ENCODE results near the gene LGALS16. TPM values are rescaled to one million over a fixed set of nuclear protein-coding genes. Genes with fewer than 3 reads are reported as not detected.
"Not testable (repeated sequence)": the region's sequence is repeated elsewhere in the genome, so short reads cannot be mapped to it uniquely, and the experiment has no call there.

Gene LGALS16, protein sequence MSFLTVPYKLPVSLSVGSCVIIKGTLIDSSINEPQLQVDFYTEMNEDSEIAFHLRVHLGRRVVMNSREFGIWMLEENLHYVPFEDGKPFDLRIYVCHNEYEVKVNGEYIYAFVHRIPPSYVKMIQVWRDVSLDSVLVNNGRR
- not detected in 2 replicates for total RNA-seq

DNA sequence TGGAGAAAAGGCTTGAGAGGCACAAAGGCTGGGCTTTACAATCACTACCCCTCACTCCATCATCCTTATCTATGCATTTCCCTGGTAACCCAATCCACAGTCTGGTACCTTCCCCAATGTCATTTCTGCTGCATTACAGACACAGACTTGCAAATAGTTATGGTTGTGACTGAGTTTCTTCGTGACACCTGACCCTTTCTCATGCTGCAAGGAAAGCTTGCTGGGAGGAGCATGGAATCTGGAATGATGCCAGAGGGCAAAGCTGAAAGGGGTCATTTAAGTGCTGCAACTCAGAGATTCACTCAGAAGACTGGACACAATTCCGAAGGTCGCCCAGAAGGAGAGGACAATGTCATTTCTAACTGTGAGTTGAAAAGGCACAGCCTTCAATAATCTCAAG is at the start of gene LGALS16:
TSS of gene LGALS16 (plus strand) at position 301 of the 400 bp plus-strand sequence. CDS start at position 350, 49 bp downstream.
- Mint-ChIP-seq H3K36me3 (ENCODE audit: low read depth) (no peaks in the 10 kb centered on the region), H3K4me3 (no peak within 1 kb of the TSS), H3K27me3 (peaks cover 43% of the 10 kb centered on the region), H3K9me3 (no peaks in the 10 kb centered on the region), H3K4me1 (no peaks in the 10 kb centered on the region), H3K27ac (no peak within 1 kb of the TSS)
- intact Hi-C loops (cut with micrococcal nuclease), result no loop called here
- DNase-seq, result no peak

DNA sequence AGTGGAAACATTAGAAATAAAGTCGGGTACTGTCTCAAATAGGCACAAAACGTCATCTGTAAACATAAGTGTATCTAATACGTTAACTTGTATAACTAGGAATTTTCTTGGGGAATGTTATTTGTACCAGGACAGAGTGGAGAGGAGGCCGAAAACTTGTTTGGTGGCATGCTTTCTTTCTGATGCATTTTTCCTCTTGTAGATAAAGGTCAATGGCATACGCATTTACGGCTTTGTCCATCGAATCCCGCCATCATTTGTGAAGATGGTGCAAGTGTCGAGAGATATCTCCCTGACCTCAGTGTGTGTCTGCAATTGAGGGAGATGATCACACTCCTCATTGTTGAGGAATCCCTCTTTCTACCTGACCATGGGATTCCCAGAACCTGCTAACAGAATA is 48.7 kb upstream of the LGALS16 start:
- peaks cover 3% of the 10 kb centered on the region for H3K9me3 Mint-ChIP-seq

DNA sequence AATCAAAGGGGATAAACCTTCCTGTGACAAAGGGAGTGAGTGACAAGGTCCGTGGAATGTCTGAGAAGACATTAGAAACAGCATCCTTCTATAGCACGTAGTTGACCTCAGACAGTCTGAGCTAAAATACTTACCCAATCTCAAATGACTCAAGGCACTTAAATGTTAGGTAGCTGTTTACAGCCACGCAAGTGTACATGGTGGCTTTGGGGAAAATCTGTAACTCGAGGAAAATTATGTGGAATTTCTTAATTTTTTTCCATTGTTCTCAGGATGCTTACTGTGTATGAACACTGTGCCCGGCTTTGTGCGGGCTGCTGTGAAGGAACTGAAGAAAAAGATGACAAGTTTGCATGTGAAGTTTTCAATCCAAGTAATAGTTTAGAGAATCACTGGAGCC is 48.2 kb upstream of the LGALS16 start:
- DNase-seq, result no peak
- no peaks in the 10 kb centered on the region for H3K36me3 Mint-ChIP-seq (ENCODE audit: low read depth)
- peaks cover 7% of the 10 kb centered on the region for H3K9me3 Mint-ChIP-seq
- H3K27ac Mint-ChIP-seq, result no peak overlapping the region
- peaks cover 2% of the 10 kb centered on the region for H3K27me3 Mint-ChIP-seq
- H3K4me3 Mint-ChIP-seq, result no peak overlapping the region
- H3K4me1 Mint-ChIP-seq, result no peaks in the 10 kb centered on the region
- intact Hi-C loops (cut with micrococcal nuclease), result no loop called here

More for the DNA sequence above, 48.7 kb upstream of the LGALS16 start:
- H3K27ac Mint-ChIP-seq, result no peak overlapping the region
- no peaks in the 10 kb centered on the region for H3K36me3 Mint-ChIP-seq (ENCODE audit: low read depth)
- H3K27me3 Mint-ChIP-seq, result no peaks in the 10 kb centered on the region
- DNase-seq, result no peak
- H3K4me1 Mint-ChIP-seq, result no peaks in the 10 kb centered on the region
- H3K4me3 Mint-ChIP-seq, result no peak overlapping the region
- intact Hi-C loops (cut with micrococcal nuclease), result no loop called here

DNA sequence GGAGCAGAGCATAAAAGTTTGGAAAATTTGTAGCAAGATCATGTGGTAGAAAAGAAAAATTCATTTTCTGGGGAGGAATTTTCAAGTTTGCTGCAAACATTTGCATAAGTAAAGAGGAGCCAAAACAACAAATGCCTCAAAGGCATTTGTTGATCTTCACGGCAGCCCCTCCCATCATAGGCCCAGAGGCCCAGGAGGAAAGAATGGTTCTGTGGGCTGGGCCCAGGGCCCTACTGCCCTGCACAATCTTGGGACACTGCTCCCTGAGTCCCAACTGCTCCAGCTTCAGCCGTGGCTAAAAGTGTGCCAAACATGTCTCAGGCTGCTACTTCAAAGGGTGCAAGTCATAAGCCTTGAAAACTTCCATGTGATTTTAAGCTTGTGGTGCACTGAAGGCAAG is 42.1 kb upstream of the LGALS16 start:
- H3K4me3 Mint-ChIP-seq, result no peak overlapping the region
- peaks cover 7% of the 10 kb centered on the region for H3K27me3 Mint-ChIP-seq
- intact Hi-C loops (cut with micrococcal nuclease), result no loop called here
- H3K4me1 Mint-ChIP-seq, result no peaks in the 10 kb centered on the region
- peaks cover 18% of the 10 kb centered on the region for H3K9me3 Mint-ChIP-seq
- no peak overlapping the region for H3K27ac Mint-ChIP-seq
- no peaks in the 10 kb centered on the region for H3K36me3 Mint-ChIP-seq (ENCODE audit: low read depth)
- no peak for DNase-seq

DNA sequence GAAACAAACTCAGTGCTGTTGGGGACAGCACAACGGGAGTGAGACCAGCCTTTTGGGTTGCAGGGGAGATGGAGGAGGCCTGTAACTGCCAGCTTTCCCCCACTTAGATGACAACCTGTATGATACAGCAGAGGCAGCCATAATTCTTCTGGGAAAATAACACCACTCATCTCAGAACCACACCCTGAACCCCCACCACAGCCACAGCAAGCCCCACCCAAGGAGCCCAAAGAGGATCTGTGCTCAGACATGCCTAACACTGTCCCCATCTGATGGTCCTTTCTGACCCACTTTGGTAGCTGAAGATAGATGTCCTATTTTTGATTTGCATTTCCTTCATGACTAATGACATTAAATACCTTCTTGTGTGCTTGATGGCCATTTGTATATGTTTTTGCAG is 38.0 kb upstream of the LGALS16 start:
- Mint-ChIP-seq H3K27me3 (peaks cover 27% of the 10 kb centered on the region), H3K4me1 (no peaks in the 10 kb centered on the region), H3K9me3 (peaks cover 9% of the 10 kb centered on the region), H3K36me3 (ENCODE audit: low read depth) (no peaks in the 10 kb centered on the region), H3K27ac (no peak overlapping the region), H3K4me3 (no peak overlapping the region)
- intact Hi-C loops (cut with micrococcal nuclease), result no loop called here
- no peak for DNase-seq

DNA sequence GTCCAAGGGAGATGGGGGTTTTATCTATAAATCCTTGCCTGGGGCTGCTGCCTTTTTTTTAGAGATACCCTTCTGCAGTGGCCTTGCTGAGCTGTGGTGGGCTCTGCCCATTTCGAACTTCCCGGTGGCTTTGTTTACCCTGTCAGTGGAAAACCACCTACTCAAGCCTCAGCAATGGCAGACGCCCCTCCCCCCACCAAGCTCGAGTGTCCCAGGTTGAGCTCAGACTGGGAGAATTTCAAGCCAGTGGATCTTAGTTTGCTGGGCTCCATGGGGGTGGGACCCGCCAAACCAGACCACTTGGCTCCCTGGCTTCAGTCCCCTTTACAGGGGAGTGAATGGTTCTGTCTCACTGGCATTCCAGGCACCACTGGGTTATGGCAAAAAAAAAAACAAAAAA is 31.8 kb upstream of the LGALS16 start:
- Mint-ChIP-seq H3K9me3 (no peaks in the 10 kb centered on the region), H3K27ac (no peak overlapping the region), H3K4me1 (no peaks in the 10 kb centered on the region), H3K36me3 (ENCODE audit: low read depth) (no peaks in the 10 kb centered on the region), H3K4me3 (no peak overlapping the region), H3K27me3 (peaks cover 30% of the 10 kb centered on the region)
- no peak for DNase-seq
- intact Hi-C loops (cut with micrococcal nuclease), result no loop called here

DNA sequence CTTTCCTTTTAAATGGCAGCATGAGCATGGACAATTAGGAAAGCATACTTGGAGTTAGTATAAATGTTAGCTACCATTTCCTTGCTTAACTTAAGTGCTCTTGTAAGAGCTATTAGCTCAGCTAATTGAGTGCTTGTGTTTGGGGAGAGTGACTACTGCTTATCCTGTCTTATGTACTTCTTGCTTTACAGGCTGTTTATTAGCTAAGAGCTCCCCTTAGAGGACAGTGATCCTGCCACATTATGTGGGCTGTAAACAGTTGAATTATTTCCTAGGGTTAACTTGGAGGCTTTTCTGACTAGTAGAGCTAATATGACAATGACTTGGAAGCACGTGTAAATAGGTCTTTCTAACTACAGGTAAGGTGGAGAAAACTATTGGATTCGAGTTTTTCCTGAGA is 28.1 kb upstream of the LGALS16 start:
- DNase-seq; H3K4me1 Mint-ChIP-seq; H3K27ac Mint-ChIP-seq; H3K9me3 Mint-ChIP-seq; H3K36me3 Mint-ChIP-seq (ENCODE audit: low read depth); H3K4me3 Mint-ChIP-seq; intact Hi-C loops (cut with micrococcal nuclease): not testable (repeated sequence)
- peaks cover 11% of the 10 kb centered on the region for H3K27me3 Mint-ChIP-seq

DNA sequence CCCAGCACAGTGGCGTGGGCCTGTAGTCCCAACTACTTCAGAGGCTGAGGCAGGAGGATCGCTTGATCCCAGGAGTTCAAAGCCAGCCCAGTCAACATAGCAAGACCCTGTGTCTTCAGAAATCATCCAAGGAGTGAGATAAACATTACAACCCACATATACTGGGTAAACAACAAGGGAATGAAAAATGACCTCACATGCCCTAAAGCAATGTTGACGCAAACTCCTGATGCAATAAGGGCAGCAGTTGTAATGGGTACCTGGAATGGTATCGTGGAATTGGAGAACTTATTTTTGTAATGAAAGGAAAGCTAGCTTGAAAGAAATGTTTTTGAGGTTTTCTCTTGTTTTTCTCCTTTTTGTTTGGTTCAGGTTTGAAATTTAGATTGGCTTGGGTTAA is 24.5 kb upstream of the LGALS16 start:
- no peak for DNase-seq
- H3K36me3 Mint-ChIP-seq (ENCODE audit: low read depth), result no peaks in the 10 kb centered on the region
- peaks cover 10% of the 10 kb centered on the region for H3K9me3 Mint-ChIP-seq
- no peaks in the 10 kb centered on the region for H3K4me1 Mint-ChIP-seq
- no peak overlapping the region for H3K27ac Mint-ChIP-seq
- H3K27me3 Mint-ChIP-seq, result peaks cover 15% of the 10 kb centered on the region
- intact Hi-C loops (cut with micrococcal nuclease), result loop anchor here (5.0 kb wide), 1 partner anchor 264 kb away; no protein-coding TSS in a partner anchor
- no peak overlapping the region for H3K4me3 Mint-ChIP-seq

DNA sequence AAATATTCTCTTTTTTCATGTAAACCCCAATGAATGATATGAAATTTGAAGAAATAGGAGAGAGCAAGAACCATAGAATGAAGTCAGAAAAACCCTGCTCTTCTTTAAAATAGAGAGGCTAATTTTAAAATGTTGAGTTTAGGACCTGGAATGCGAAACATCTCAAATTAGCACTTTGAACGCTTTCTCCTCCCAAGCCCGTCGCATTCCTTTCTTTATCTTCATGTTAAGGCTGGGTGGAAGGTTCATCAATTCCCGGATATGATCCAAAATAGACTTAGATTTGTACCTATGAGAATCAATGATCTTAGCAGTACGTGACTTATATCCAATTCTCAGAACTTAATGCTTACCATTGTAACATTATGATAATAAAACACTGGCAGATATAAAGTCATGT is 24.1 kb upstream of the LGALS16 start:
- DNase-seq, result no peak
- Mint-ChIP-seq H3K27ac (no peak overlapping the region), H3K9me3 (peaks cover 10% of the 10 kb centered on the region), H3K27me3 (peaks cover 16% of the 10 kb centered on the region), H3K4me1 (no peaks in the 10 kb centered on the region), H3K4me3 (no peak overlapping the region), H3K36me3 (ENCODE audit: low read depth) (no peaks in the 10 kb centered on the region)
- intact Hi-C loops (cut with micrococcal nuclease), result loop anchor here (5.0 kb wide), 1 partner anchor 264 kb away; no protein-coding TSS in a partner anchor

DNA sequence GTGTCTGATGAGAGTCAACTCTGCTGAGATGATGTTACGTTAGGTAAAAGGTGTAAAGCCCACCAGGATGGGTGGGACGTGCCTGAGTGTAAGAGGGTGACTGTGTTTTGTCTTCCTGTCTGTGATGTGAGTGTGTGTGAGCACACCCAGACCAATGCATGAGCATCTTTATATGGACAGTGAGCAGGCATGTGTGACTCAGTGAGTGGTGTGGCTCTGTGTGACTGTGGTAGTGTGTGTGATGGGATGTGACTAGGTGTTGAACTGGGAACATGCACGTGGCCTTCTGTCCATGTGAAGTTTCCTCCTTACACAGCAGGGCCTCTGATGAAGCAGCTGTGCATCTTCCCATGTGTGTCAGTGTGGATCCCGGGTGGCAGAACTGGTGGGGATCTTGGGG is 17.8 kb upstream of the LGALS16 start:
- Mint-ChIP-seq H3K27me3 (peaks cover 22% of the 10 kb centered on the region), H3K9me3 (peaks cover 11% of the 10 kb centered on the region), H3K27ac (no peak overlapping the region), H3K4me3 (no peak overlapping the region), H3K36me3 (ENCODE audit: low read depth) (no peaks in the 10 kb centered on the region), H3K4me1 (no peaks in the 10 kb centered on the region)
- DNase-seq, result no peak
- intact Hi-C loops (cut with micrococcal nuclease), result no loop called here

DNA sequence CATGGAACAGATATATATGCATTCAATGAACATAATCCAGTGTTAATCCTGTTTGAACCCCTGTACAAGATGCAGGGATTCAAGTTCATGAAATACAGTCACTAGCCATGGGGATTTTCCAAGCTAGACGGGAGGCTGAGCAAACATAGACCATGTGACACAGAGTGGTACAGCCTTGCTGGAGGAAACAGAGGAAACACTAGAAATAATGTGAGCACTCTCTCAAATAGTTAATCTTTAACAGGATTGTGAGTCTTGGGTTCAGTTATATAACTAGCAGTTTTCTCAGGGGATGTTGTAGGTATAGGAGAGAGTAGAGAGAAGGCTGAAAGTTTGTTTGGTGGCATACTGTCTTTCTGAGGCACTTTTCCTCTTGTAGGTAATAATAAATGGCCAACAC is 13.9 kb upstream of the LGALS16 start:
- Mint-ChIP-seq H3K4me1 (no peaks in the 10 kb centered on the region), H3K27me3 (peaks cover 12% of the 10 kb centered on the region), H3K27ac (no peak overlapping the region), H3K9me3 (peaks cover 11% of the 10 kb centered on the region), H3K36me3 (ENCODE audit: low read depth) (no peaks in the 10 kb centered on the region), H3K4me3 (no peak overlapping the region)
- intact Hi-C loops (cut with micrococcal nuclease), result no loop called here
- DNase-seq, result no peak

DNA sequence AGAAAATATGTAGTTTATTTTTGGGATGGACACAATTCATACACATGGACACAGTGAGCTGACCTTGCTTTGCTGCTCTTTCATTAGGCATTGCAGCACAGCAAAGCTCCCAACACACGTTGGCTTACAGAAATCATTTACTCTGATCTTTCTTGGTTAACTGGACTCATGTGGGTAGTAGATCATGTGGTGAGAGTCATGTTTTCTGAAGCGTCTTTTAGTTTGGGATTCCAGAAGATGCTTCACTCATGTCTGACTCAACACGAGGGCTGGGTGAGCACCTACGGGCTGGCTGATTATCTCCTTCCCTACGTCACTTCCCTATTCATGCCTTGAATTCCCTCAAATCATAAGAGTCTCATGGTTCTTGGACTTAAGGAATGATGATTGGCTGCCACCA is 12.1 kb upstream of the LGALS16 start:
- DNase-seq, result no peak
- H3K4me3 Mint-ChIP-seq, result no peak overlapping the region
- no peaks in the 10 kb centered on the region for H3K4me1 Mint-ChIP-seq
- peaks cover 12% of the 10 kb centered on the region for H3K27me3 Mint-ChIP-seq
- H3K9me3 Mint-ChIP-seq, result peaks cover 10% of the 10 kb centered on the region
- intact Hi-C loops (cut with micrococcal nuclease), result no loop called here
- no peak overlapping the region for H3K27ac Mint-ChIP-seq
- no peaks in the 10 kb centered on the region for H3K36me3 Mint-ChIP-seq (ENCODE audit: low read depth)

DNA sequence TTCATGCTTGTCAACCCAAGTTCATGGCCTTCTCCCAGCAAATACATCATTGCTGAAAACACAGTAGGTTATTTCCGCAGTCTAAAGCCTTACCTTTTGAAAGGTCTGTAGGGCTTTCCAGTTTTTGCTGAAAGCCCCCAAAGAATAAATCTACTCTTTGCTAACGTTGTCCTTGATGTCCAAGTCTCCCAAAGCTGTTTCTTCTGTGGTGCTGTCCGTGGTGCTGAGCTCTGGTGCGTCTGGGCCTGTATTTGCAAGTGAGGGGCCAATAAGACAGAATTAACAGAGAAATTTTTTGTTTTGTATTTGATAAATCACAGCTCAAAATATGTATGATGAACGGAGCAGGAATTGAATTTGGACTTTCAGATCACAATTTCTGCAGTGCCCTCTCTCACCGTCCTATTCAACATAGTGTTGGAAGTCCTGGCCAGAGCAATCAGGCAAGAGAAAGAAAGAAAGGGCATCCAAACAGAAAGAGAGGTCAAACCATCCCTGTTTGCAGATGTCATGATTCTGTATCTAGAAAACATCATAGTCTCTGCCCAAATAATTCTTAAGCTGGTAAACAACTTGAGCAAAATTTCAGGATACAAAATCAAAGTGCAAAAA is 9.8 kb upstream of the LGALS16 start:
- DNase-seq, result peak; percentile 76
- H3K36me3 Mint-ChIP-seq (ENCODE audit: low read depth), result no peaks in the 10 kb centered on the region
- intact Hi-C loops (cut with micrococcal nuclease), result no loop called here
- H3K9me3 Mint-ChIP-seq, result peaks cover 18% of the 10 kb centered on the region
- H3K4me3 Mint-ChIP-seq, result no peak overlapping the region
- no peaks in the 10 kb centered on the region for H3K4me1 Mint-ChIP-seq
- H3K27ac Mint-ChIP-seq, result no peak overlapping the region
- peaks cover 23% of the 10 kb centered on the region for H3K27me3 Mint-ChIP-seq

DNA sequence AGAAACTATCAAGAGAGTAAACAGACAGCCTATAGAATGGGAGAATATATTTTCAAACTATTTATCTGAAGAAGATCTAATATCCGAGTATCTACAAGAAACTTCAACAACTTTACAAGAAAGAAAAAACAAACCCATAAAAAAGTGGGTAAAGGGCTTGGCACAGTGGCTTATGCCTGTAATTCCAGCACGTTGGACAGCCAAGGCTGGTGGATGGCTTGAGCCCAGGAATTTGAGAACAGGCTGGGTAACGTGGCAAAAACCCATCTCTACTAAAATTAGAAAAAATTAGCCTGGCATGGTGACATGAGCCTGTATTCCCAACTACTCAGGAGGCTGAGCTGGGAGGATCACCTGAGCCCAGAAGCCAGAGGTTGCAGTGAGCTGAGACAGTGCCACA is 7.8 kb upstream of the LGALS16 start:
- no peaks in the 10 kb centered on the region for H3K36me3 Mint-ChIP-seq (ENCODE audit: low read depth)
- no peaks in the 10 kb centered on the region for H3K4me1 Mint-ChIP-seq
- peaks cover 18% of the 10 kb centered on the region for H3K9me3 Mint-ChIP-seq
- DNase-seq, result no peak
- no peak overlapping the region for H3K27ac Mint-ChIP-seq
- H3K4me3 Mint-ChIP-seq, result no peak overlapping the region
- intact Hi-C loops (cut with micrococcal nuclease), result no loop called here
- H3K27me3 Mint-ChIP-seq, result peaks cover 39% of the 10 kb centered on the region

DNA sequence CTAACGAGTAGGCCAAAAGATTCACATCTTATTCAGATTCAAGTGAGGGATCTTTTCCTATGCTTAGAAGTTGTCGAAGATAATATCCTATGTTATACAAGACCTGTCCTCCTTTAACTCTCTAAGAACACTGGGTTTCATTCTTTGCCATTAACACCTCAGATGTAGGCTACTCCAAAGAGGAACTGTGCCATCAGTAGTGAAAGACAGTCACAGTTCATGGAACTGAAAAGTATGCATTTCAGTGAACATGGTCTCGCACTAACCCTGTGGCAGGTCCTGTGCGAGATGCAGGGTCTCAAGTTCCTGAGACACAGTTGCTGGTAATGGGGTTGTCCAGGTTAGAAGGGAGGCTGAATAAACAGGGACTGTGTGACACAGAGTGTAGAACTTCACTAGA is 4.1 kb downstream of the LGALS16 start:
- H3K9me3 Mint-ChIP-seq, result peaks cover under 1% of the 10 kb centered on the region
- H3K36me3 Mint-ChIP-seq (ENCODE audit: low read depth), result no peaks in the 10 kb centered on the region
- no peak overlapping the region for H3K27ac Mint-ChIP-seq
- DNase-seq, result no peak
- intact Hi-C loops (cut with micrococcal nuclease), result no loop called here
- no peak overlapping the region for H3K4me3 Mint-ChIP-seq
- H3K27me3 Mint-ChIP-seq, result peaks cover 14% of the 10 kb centered on the region
- H3K4me1 Mint-ChIP-seq, result no peaks in the 10 kb centered on the region
